HG03045 (cell line): ENCODE results near the gene FAP.

ENCODE experiments used
- ATAC-seq: cut with Tn5 transposase; IDR thresholded peaks from one replicate; pipeline ENCODE4 v1.9.1; 2021; ENCODE audit warnings: mild to moderate bottlenecking, moderate library complexity; ENCODE audit not compliant: unreplicated experiment

Gene FAP, protein sequence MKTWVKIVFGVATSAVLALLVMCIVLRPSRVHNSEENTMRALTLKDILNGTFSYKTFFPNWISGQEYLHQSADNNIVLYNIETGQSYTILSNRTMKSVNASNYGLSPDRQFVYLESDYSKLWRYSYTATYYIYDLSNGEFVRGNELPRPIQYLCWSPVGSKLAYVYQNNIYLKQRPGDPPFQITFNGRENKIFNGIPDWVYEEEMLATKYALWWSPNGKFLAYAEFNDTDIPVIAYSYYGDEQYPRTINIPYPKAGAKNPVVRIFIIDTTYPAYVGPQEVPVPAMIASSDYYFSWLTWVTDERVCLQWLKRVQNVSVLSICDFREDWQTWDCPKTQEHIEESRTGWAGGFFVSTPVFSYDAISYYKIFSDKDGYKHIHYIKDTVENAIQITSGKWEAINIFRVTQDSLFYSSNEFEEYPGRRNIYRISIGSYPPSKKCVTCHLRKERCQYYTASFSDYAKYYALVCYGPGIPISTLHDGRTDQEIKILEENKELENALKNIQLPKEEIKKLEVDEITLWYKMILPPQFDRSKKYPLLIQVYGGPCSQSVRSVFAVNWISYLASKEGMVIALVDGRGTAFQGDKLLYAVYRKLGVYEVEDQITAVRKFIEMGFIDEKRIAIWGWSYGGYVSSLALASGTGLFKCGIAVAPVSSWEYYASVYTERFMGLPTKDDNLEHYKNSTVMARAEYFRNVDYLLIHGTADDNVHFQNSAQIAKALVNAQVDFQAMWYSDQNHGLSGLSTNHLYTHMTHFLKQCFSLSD

DNA sequence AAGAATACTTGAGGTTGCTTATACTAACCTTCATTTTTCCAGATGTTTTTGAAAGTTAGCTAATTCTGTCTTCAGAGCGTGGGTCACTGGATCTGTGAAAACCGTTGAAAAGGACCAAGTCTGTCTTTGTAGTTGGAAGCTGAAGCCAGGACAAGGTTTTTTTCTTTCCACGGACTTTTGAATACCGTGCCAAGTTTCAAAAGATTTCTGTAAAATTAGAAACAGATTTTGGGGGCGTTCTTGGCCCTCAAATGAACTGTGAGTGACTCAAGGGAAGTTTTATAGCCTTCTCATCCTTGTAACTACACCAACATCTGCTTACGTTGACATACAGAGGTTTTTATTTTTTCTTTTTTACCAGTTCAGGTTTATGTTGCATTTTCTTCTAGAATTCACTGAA lies at the start of gene FAP:
Gene FAP, minus strand, starts transcription at position 152 of the 400 bp plus-strand sequence. Its CDS starts 118 bp downstream, at position 34.
- ATAC-seq, result no peak

DNA sequence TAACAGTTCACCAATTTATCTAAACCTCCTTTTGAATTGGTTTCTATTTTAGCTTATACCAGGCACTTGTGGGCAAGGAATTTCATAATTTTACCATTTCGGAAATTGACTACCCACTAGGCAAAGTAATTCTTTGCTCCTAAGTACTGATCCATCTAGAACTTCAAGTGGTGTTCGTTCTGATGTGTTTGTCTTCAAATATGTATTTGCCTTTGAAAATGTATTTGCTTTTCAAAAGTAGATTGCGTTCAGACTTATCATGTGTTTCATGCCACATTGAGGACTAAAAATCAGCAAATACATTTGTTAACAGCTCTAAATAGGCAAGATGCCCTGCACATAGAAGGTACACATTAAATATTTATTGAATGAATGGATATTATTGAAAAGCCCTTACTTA lies 48.5 kb upstream of the FAP start:
- no peak for ATAC-seq

DNA sequence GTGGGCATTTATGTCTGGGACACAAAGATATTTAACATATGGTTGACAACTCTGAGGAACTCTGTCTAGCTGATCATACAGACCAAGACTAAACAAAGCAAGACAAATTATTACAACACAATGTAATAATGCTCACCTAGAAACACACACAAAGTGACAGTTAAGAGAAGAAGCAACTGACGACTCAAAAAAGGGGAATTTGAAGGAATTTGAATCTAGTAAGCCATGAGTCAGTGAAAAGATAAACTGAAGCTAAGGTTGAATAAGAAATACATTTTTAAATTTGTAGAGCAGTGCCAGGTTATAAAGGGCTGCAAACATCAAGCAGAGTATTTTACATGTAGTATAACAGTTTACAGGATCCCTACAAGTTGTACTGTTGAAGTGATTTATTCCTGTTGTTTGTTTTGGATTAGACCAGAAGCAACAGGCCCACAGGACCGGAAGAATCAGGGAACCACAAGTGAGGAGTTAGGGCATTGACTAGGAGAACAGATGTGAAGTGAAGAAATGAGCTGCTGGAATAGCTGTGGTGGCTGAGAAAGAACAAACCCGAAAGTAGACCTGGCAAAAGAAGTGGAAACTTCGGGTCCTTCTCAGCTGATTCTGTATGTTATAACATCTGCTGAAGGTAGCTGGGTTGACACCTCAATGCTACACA lies 39.6 kb upstream of the FAP start:
- no peak for ATAC-seq

DNA sequence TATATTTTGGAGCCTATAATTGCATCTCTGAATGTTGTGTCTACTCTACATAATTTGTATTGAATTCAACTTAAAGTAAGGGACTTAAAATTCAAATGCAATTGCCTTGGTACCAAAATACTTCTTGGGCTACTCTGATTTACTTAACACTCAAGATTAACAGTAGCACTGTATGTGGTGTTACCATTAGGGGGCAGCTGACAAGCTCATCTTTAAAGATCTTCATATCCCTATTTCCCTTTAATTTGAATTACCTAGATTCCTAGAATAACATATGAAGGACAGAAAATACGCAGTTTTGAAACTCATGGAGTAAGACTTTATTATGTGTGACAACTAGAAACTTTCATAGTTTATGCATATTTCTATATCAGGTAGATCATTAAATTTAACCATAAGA lies 37.4 kb upstream of the FAP start:
- ATAC-seq, result no peak

GRCh38 chr2:162277381-162277780 lies 34.1 kb upstream of the FAP start:
- ATAC-seq, result no peak

DNA sequence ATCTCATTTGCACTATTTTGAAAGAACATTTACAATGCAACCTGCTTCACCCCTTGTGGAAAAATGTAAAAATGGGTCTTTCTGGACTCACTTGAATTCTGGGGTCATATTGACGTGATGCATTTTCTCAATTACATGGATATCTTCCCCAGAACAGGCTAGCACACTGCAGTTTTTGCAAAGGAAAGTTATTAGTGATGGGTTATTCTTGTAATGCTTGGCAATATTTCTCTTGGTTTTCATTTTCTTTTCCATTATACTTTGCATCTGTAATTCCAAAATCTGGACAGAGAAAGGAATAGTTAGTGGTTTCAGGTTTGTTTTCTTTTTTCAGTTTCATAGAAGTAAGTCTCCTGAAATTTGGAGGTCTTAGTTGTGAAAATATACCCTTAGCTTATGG lies 24.8 kb upstream of the FAP start:
- no peak for ATAC-seq

- no peak for ATAC-seq
Measured at GRCh38 chr2:162267496-162267895, 24.3 kb upstream of the FAP start.

- no peak for ATAC-seq
Measured at GRCh38 chr2:162266460-162266760, 23.2 kb upstream of the FAP start.

GRCh38 chr2:162265666-162266459 lies 22.6 kb upstream of the FAP start:
- ATAC-seq, result no peak

GRCh38 chr2:162261032-162261945 lies 18.0 kb upstream of the FAP start:
- no peak for ATAC-seq

GRCh38 chr2:162258686-162259085 lies 15.4 kb upstream of the FAP start:
- no peak for ATAC-seq

DNA sequence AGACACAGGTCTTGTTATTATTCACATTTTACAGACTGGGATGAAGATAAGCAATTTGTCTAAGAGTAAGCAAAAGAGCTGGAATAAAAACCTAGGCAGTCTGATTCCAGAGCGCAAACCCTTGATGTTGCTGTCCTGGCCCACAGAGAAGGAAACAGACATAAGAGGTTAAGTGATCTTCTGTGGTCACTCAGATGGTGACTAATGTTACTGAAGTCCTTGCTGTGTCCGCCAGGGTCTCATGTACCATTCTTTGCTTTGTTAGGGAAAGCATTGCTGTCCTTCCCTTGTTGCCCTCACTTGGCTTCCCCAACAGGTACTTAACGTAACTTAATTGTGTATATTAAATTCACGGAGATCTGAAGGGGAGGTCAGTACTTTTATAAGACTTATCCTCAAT lies 14.9 kb upstream of the FAP start:
- ATAC-seq, result no peak

DNA sequence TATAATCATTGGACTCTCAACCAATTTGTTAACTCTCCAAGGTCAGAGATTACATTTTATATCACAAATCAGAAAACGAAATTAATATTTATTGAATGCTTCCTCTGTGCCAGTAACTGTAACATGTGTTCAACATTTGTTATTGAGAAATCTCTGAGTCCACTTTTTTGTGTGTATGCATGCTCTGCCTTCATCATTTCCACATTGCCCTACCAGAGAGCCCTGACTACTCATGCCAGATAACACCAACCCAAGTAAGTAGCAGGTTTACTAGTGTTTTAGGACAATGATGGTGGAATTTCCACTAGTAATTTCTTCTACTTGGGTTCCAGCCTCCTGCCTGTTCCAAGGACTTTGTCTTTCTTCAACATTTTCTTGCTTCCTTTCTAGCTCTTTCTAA lies 14.2 kb upstream of the FAP start:
- ATAC-seq, result no peak

GRCh38 chr2:162256591-162256991 lies 13.3 kb upstream of the FAP start:
- ATAC-seq, result no peak

GRCh38 chr2:162254236-162254871 lies 11.1 kb upstream of the FAP start:
- no peak for ATAC-seq

GRCh38 chr2:162253435-162253834 lies 10.2 kb upstream of the FAP start:
- ATAC-seq, result no peak

GRCh38 chr2:162252153-162252552 lies 8.9 kb upstream of the FAP start:
- no peak for ATAC-seq

DNA sequence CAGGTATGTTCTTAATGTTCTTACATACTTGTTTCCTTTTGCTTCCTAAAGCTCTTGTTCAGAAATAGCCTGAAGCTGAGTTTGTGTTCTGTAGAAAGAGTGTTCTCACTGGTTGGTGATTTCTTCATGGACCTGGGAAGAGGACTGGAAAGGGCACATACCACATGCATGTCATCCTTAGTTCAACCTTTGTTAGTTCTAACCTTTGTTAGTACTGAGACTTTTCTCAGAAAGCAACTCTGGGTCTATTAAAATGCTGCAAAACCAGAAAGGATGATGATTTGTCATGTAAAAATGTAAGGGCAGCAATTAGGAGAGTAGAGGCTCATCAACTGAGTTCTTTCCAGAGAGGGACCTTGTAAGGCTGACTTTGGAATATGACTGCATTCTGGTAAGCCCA lies 2.5 kb upstream of the FAP start:
- no peak for ATAC-seq

DNA sequence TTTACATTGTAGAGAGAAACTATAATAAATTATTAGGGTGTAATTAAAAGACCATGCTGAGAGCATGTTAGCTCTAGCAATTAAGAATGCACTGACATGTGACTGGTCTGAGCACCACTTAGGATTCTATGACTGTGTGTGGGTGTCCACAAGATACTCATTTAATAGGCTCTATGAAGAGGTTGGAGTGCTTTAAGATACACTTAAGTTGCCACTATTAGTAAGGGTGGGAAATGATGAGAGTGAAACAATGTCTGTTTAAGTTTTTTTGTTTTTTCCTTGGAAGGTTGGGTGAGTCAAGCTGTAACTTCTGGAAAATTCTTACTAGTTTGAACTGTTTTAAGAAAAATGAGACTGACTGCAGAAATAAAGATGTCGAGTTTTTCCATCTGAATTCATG lies 1.8 kb upstream of the FAP start:
- ATAC-seq, result no peak
